Activated naive CD4-positive, alpha-beta T cell treated with Interleukin-2 at 50 U/mL for 16 hours (primary cell): ENCODE results near the gene FNIP2.
"Not testable (repeated sequence)": the region's sequence is repeated elsewhere in the genome, so short reads cannot be mapped to it uniquely, and the experiment has no call there.

Source experiments
- DNase-seq: peaks from one replicate; pipeline ENCODE4 v3.0.0-alpha.2; 2020

Gene FNIP2

GRCh38 chr4:158793430-158793829 lies 24.6 kb downstream of the FNIP2 start:
- DNase-seq: not testable (repeated sequence)

- no peak for DNase-seq
Measured at GRCh38 chr4:158796370-158797140, 27.7 kb downstream of the FNIP2 start.

GRCh38 chr4:158798062-158798461 lies 29.2 kb downstream of the FNIP2 start:
- DNase-seq: no peak

GRCh38 chr4:158799013-158799770 lies 30.4 kb downstream of the FNIP2 start:
- no peak for DNase-seq

GRCh38 chr4:158799856-158800255 lies 31.0 kb downstream of the FNIP2 start:
- no peak for DNase-seq

- no peak for DNase-seq
Measured at GRCh38 chr4:158801066-158801465, 32.2 kb downstream of the FNIP2 start.

- DNase-seq: no peak
Measured at GRCh38 chr4:158801677-158802076, 32.9 kb downstream of the FNIP2 start.

GRCh38 chr4:158802914-158803313 lies 34.1 kb downstream of the FNIP2 start:
- DNase-seq: no peak

GRCh38 chr4:158805635-158806471 lies 37.0 kb downstream of the FNIP2 start:
- no peak for DNase-seq

GRCh38 chr4:158807691-158808090 lies 38.9 kb downstream of the FNIP2 start:
- DNase-seq: no peak

GRCh38 chr4:158808399-158808798 lies 39.6 kb downstream of the FNIP2 start:
- DNase-seq: no peak

- not testable (repeated sequence) for DNase-seq
Measured at GRCh38 chr4:158809208-158809607, 40.4 kb downstream of the FNIP2 start.

GRCh38 chr4:158809611-158810486 lies 41.0 kb downstream of the FNIP2 start:
- DNase-seq: no peak

- no peak for DNase-seq
Measured at GRCh38 chr4:158810487-158811215, 41.8 kb downstream of the FNIP2 start.

GRCh38 chr4:158811216-158811540 lies 42.4 kb downstream of the FNIP2 start:
- DNase-seq: no peak

GRCh38 chr4:158811704-158812103 lies 42.9 kb downstream of the FNIP2 start:
- no peak for DNase-seq

GRCh38 chr4:158812133-158812532 lies 43.3 kb downstream of the FNIP2 start:
- DNase-seq: no peak

- DNase-seq: no peak
Measured at GRCh38 chr4:158812543-158812942, 43.7 kb downstream of the FNIP2 start.

GRCh38 chr4:158813113-158813512 lies 44.3 kb downstream of the FNIP2 start:
- no peak for DNase-seq

GRCh38 chr4:158814207-158814606 lies 45.4 kb downstream of the FNIP2 start:
- no peak for DNase-seq

- DNase-seq: no peak
Measured at GRCh38 chr4:158814636-158815330, 46.0 kb downstream of the FNIP2 start.
